CD4-positive, alpha-beta T cell treated with Interleukin-4 for 4 hours (primary cell): ENCODE results near the gene NAPSA.

Experiments used
- DNase-seq: peaks from one replicate; pipeline ENCODE4 v3.0.0-alpha.2; 2020

Gene NAPSA

GRCh38 chr19:50313812-50314536 lies 51.5 kb downstream of the NAPSA start:
- no peak for DNase-seq

- no peak for DNase-seq
Measured at GRCh38 chr19:50312967-50313811, 52.2 kb downstream of the NAPSA start.

GRCh38 chr19:50311723-50312635 lies 53.5 kb downstream of the NAPSA start:
- no peak for DNase-seq

- DNase-seq = no peak
Measured at GRCh38 chr19:50310759-50311465, 54.5 kb downstream of the NAPSA start.

GRCh38 chr19:50309396-50310125 lies 55.9 kb downstream of the NAPSA start:
- no peak for DNase-seq

- DNase-seq = no peak
Measured at GRCh38 chr19:50308991-50309390, 56.4 kb downstream of the NAPSA start.
